HG03520 (cell line): ENCODE data around the gene OR13A1.
"Not testable (repeated sequence)": the region's sequence is repeated elsewhere in the genome, so short reads cannot be mapped to it uniquely, and the experiment has no call there.

Source experiments
- ATAC-seq: cut with Tn5 transposase; IDR thresholded peaks from one replicate; pipeline ENCODE4 v1.9.1; 2021; ENCODE audit warnings: mild to moderate bottlenecking, moderate library complexity; ENCODE audit not compliant: unreplicated experiment

Gene OR13A1

GRCh38 chr10:45286980-45287379, 28.4 kb downstream of the OR13A1 start:
- ATAC-seq = no peak

GRCh38 chr10:45282061-45282460, 33.3 kb downstream of the OR13A1 start:
- ATAC-seq = no peak

GRCh38 chr10:45280113-45280760, 35.2 kb downstream of the OR13A1 start:
- ATAC-seq = no peak

- no peak for ATAC-seq
Measured at GRCh38 chr10:45279682-45280081, 35.7 kb downstream of the OR13A1 start.

- no peak for ATAC-seq
Measured at GRCh38 chr10:45278860-45279498, 36.4 kb downstream of the OR13A1 start.

- ATAC-seq = not testable (repeated sequence)
Measured at GRCh38 chr10:45276146-45276545, 39.3 kb downstream of the OR13A1 start.

DNA sequence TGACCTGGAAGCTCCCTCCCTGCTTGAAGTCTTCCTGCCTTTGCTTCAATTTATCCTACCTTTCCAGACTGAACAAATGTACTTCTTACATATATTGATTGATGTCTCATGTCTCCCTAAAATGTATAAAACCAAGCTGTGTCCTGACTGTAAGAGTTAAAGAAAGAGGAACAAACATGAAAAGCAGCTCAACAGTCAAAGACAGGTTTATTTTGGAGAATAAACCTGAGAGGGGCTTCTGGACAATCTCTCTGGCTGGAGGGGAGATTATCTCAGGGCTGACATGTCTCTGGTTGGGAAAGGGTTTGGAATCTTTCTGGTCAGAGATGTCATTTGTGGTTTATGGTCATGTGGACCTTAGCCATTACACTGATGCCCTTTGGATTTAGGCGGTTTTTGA, 41.0 kb downstream of the OR13A1 start:
- ATAC-seq = no peak

- not testable (repeated sequence) for ATAC-seq
Measured at GRCh38 chr10:45267777-45268176, 47.6 kb downstream of the OR13A1 start.

DNA sequence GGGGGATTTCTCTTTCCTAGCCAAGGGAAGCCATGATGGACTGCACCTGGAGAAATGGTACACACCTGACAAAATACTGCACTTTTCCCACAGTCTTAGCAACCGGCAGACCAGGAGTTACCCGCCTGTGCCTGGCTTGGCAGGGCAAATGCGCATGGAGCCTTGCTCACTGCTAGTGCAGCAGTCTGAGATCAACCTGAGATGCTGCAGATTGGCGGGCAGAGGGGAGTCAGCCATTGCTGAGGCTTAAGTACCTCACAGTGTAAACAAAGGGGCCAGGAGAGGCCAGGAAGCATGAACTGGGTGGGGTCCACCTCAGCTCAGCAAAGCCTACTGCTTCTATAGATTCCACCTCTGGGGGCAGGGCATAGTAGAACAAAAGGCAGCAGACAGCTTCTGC, 49.4 kb downstream of the OR13A1 start:
- ATAC-seq = no peak

DNA sequence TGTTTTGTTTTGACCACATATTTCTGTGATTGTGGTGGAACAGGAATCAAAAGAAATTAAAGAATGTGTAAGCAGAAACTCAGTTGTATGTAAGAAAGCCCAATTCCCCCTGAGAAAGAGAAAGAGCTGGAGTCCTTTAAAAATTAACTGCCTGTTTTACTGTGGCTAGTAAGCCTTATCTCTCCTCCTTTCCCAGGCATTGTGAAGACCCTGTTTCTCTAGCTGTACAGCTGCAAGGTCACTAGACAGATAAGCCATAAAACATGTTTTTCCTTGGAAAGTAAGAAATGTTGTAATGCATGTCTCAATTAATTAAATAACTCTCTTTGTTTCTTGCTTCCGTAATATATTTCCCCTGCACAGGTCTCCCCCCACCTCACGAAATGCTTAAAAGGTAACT, 53.5 kb downstream of the OR13A1 start:
- ATAC-seq = no peak

- no peak for ATAC-seq
Measured at GRCh38 chr10:45261243-45261775, 54.1 kb downstream of the OR13A1 start.

- not testable (repeated sequence) for ATAC-seq
Measured at GRCh38 chr10:45260635-45261034, 54.8 kb downstream of the OR13A1 start.

- not testable (repeated sequence) for ATAC-seq
Measured at GRCh38 chr10:45259786-45260495, 55.5 kb downstream of the OR13A1 start.

GRCh38 chr10:45257600-45257999, 57.8 kb downstream of the OR13A1 start:
- ATAC-seq = no peak

- ATAC-seq = no peak
Measured at GRCh38 chr10:45256246-45256645, 59.2 kb downstream of the OR13A1 start.

DNA sequence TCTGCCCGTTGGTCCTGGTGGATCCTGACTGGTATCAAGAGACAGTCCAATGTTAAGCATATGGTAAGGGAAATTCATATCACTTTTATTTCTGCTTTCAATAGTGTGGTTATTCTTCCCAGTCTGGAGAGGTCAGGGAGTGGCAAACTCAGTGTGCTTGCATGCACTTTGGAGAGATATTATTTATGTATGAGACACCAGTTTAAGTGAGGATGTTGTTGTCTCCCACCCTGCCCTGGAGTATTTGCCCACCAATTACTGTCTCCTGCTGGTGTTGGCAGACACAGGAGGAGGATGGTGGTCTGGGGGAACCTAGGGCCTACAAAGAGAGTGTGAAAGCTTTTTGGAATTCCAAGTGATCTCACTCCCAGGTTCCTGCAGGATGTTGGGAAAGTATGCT, 59.7 kb downstream of the OR13A1 start:
- no peak for ATAC-seq

DNA sequence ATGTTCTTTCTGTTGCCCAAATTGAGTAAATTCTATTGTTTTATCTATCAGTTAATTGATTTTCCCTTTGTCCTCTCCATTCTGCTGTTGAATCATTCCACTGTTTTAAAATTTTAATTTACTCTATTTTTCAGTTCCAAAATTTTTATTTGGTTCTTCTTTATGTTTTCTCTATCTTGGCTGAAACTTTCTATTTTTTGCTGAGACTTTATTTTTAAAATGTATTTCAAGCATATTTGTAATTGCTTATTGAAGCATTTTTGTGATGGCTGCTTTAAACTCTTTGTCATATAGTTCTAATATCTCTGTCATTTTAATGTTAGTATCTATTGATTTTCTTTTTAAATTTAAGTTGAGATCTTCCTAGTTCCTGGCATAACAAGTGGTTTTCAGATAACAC, 60.5 kb downstream of the OR13A1 start:
- no peak for ATAC-seq

GRCh38 chr10:45253183-45253914, 62.1 kb downstream of the OR13A1 start:
- ATAC-seq = peak; percentile 78
